ENCODE results near the gene FOXE3.

Gene FOXE3

DNA sequence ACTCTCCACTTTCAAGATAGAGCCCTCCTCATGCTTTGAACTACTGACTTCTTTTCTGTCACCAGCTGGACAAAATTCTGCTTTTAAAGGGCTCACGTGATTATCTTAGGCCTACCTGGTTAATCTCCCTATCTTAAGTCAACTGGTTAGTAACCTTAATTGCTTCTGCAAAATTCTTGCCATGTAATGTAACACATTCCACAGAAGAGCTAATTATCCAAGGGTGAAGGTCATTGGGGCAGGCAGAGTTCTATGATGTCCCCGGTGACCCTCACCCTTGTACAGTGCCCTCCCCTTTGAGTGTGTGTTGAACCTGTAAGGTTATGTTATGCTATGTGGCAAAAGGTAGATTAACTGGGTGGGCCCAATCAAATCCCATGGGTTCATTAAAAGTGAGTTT lies 25.2 kb upstream of the FOXE3 start:
- peaks cover 9% of the 10 kb centered on the region for H3K27me3 Mint-ChIP-seq
- DNase-seq (ENCODE audit: low spot score in 2 of 2), result no peak
- H3K36me3 Mint-ChIP-seq (ENCODE audit: insufficient read depth), result peaks cover 2% of the 10 kb centered on the region

DNA sequence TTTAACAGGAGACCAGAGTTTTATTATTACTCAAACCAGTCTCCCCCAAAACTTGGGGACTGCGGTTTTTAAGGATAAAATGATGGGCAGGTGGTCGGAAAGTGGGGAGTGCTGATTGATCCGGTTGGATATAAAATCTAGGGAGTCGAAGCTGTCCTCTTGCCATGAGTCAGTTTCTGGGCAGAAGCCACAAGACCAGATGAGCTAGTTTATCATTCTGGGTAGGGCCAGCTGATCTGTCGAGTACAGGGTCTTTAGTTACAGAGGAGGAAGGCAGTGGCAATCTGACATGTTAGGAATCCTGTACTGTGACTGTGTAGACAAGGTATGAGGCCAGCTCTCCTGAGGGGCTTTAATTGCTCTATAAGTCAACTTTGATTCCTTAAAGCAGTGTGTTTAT lies 22.9 kb upstream of the FOXE3 start:
- no peaks in the 10 kb centered on the region for H3K4me1 Mint-ChIP-seq
- H3K27me3 Mint-ChIP-seq, result peaks cover 19% of the 10 kb centered on the region
- peaks cover 2% of the 10 kb centered on the region for H3K36me3 Mint-ChIP-seq (ENCODE audit: insufficient read depth)
- no peak for DNase-seq (ENCODE audit: low spot score in 2 of 2)
- no peak for ATAC-seq (replicated peaks; ENCODE audit: extremely low read depth, poor library complexity, severe bottlenecking)
- no peak overlapping the region for H3K27ac Mint-ChIP-seq (ENCODE audit: low read depth)
- H3K4me3 Mint-ChIP-seq, result no peak overlapping the region
- H3K9me3 Mint-ChIP-seq, result no peaks in the 10 kb centered on the region

More for the DNA sequence above, 25.2 kb upstream of the FOXE3 start:
- no peak for ATAC-seq (replicated peaks; ENCODE audit: extremely low read depth, poor library complexity, severe bottlenecking)
- Mint-ChIP-seq H3K4me3 (no peak overlapping the region), H3K27ac (ENCODE audit: low read depth) (no peak overlapping the region), H3K4me1 (no peaks in the 10 kb centered on the region), H3K9me3 (no peaks in the 10 kb centered on the region)

DNA sequence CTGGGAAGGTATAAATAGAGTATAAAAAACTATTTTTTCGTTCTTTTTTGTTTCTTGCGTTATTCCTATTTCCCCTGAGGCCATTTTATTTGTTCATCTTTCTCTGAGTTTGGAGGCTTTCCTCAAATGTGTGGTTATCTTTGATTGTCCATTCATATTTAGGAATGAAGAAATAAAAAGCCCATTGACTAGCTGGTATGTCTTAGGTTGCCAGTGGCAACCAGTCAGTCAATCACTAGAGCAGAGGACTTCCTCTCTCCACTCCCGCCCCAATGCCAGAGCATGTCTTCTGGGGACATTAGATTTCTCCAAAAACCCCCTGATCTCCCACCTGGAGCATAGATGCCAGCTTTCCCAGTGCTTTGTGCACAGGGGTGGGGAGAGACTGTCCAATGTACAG lies 20.7 kb upstream of the FOXE3 start:
- Mint-ChIP-seq H3K4me1 (no peaks in the 10 kb centered on the region), H3K36me3 (ENCODE audit: insufficient read depth) (no peaks in the 10 kb centered on the region), H3K27ac (ENCODE audit: low read depth) (no peak overlapping the region), H3K4me3 (no peak overlapping the region), H3K27me3 (peaks cover 19% of the 10 kb centered on the region), H3K9me3 (no peaks in the 10 kb centered on the region)
- DNase-seq (ENCODE audit: low spot score in 2 of 2), result no peak
- ATAC-seq (replicated peaks; ENCODE audit: extremely low read depth, poor library complexity, severe bottlenecking), result no peak

DNA sequence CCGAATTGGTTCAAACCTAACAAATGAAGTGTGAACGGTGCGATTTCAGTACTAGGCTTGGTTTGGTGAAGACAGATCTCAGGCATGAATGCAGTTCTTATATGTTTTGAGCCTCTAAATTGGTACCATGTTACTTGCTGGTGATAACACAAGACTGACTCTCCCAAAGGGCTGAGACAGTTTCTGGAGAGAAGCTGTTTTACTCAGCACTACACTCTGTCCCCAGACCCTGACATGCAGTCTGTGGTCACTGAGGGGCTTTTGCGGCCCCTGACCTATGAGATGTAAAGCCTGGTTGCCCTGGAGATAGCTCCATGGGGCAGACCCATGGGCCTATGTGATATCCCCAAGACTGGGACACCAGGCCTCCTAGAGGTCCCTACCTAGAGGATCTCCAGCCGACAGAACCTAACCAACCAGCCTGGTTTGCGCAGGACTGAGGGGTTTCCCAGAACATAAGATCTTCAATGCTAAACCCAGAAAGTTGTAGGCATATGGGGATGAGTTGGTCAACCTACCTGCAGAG lies 19.4 kb upstream of the FOXE3 start:
- ATAC-seq (replicated peaks; ENCODE audit: extremely low read depth, poor library complexity, severe bottlenecking) (no peak), DNase-seq (ENCODE audit: low spot score in 2 of 2) (no peak)
- H3K36me3 Mint-ChIP-seq (ENCODE audit: insufficient read depth), result no peaks in the 10 kb centered on the region
- H3K9me3 Mint-ChIP-seq, result no peaks in the 10 kb centered on the region
- no peaks in the 10 kb centered on the region for H3K4me1 Mint-ChIP-seq
- no peak overlapping the region for H3K4me3 Mint-ChIP-seq
- no peak overlapping the region for H3K27ac Mint-ChIP-seq (ENCODE audit: low read depth)
- peaks cover 32% of the 10 kb centered on the region for H3K27me3 Mint-ChIP-seq

DNA sequence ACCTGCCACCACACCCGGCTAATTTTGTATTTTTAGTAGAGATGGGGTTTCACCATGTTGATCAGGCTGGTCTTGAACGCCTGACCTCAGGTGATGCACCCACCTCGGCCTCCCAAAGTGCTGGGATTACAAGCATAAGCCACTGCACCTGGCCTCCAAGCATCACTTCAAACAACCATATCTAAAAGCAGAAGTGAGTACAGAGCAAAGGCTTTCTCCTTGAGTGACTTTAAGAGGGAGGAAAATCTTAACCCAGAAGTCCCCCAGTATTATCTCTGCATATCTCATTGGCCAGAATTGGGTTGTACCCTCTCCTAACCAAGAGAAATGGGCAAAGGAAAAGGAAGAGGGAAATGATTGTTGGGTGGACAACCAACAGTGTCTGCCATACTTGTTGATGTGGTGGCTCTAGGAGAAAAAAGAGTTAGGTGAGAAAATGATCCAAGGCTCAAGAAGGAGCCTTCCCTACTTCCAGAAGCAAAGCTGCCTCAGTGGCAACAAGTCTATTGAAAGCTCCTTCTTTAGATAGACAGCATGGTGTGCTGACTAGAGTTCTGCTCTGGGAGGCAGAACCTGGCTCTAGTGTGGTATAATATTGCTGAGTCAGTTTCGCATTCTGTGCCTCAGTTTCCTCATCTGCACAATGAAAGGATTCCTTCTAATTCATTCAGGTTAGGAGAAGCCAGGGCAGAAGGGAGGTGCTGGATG lies 16.8 kb upstream of the FOXE3 start:
- Mint-ChIP-seq H3K27ac (ENCODE audit: low read depth) (no peak overlapping the region), H3K4me3 (no peak overlapping the region), H3K9me3 (no peaks in the 10 kb centered on the region), H3K36me3 (ENCODE audit: insufficient read depth) (no peaks in the 10 kb centered on the region), H3K27me3 (peaks cover 52% of the 10 kb centered on the region), H3K4me1 (no peaks in the 10 kb centered on the region)
- ATAC-seq (replicated peaks; ENCODE audit: extremely low read depth, poor library complexity, severe bottlenecking) (no peak), DNase-seq (ENCODE audit: low spot score in 2 of 2) (no peak)

DNA sequence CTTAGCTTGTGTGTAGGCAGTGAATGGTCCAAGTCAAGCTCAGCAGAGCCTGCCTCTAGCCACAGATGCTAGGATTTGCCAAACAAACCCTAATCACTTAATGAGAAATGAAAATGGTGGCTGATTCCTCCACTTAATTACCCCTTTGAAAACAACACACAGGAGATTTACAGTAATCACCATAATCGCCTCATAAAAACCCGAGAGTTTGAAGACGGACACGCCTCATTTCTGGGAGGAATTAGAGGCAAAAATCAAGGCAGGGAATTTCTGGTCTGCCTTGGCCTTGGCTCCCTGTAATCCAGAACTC lies 16.3 kb upstream of the FOXE3 start:
- Mint-ChIP-seq H3K27me3 (peaks cover 53% of the 10 kb centered on the region), H3K36me3 (ENCODE audit: insufficient read depth) (no peaks in the 10 kb centered on the region), H3K9me3 (no peaks in the 10 kb centered on the region), H3K27ac (ENCODE audit: low read depth) (no peak overlapping the region), H3K4me3 (no peak overlapping the region), H3K4me1 (no peaks in the 10 kb centered on the region)
- ATAC-seq (replicated peaks; ENCODE audit: extremely low read depth, poor library complexity, severe bottlenecking), result no peak
- DNase-seq (ENCODE audit: low spot score in 2 of 2), result no peak

DNA sequence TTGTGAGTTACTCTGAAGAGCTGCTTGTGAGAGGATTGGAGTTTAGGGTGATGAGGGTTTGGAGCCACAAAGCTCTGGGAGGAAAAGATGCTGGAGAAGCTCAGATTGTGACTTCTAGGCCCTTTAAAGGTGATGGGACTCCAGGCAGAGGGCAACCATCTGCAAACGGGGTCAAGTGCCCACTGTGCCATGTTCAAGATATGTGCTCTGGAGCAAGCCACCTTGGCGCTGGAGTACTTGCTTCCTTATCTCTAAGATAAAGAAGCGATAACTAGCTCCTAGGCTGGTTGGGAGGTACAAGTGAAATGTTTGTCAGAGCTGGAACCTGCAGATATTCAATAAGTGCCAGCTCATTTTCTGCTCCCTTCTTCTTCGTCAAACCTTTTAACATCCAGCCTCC lies 14.3 kb upstream of the FOXE3 start:
- Mint-ChIP-seq H3K4me1 (no peaks in the 10 kb centered on the region), H3K27ac (ENCODE audit: low read depth) (no peak overlapping the region), H3K36me3 (ENCODE audit: insufficient read depth) (no peaks in the 10 kb centered on the region), H3K27me3 (peaks cover 62% of the 10 kb centered on the region), H3K9me3 (no peaks in the 10 kb centered on the region), H3K4me3 (no peak overlapping the region)
- DNase-seq (ENCODE audit: low spot score in 2 of 2), result no peak
- no peak for ATAC-seq (replicated peaks; ENCODE audit: extremely low read depth, poor library complexity, severe bottlenecking)

DNA sequence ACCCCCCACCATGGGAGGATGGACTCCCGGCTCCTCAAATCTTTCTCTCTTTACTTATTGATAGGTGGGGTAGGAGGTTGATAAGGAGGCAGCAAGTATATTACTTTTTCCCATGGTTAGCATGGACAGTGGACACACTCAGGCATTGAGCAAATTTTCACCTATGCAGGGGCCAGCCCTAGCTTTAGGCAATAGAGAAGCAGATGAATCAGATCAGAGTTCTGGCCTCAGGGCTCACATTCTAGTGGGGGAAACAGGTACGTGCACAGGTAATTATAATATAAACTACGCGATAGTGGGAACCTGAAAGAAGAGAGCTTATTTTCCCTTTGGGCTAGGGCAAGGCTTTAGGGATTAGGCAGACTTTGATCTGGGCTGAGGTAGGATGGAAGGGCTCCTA lies 13.5 kb upstream of the FOXE3 start:
- Mint-ChIP-seq H3K4me1 (no peaks in the 10 kb centered on the region), H3K9me3 (no peaks in the 10 kb centered on the region), H3K36me3 (ENCODE audit: insufficient read depth) (no peaks in the 10 kb centered on the region), H3K27ac (ENCODE audit: low read depth) (no peak overlapping the region), H3K4me3 (no peak overlapping the region), H3K27me3 (peaks cover 54% of the 10 kb centered on the region)
- DNase-seq (ENCODE audit: low spot score in 2 of 2), result no peak
- no peak for ATAC-seq (replicated peaks; ENCODE audit: extremely low read depth, poor library complexity, severe bottlenecking)

DNA sequence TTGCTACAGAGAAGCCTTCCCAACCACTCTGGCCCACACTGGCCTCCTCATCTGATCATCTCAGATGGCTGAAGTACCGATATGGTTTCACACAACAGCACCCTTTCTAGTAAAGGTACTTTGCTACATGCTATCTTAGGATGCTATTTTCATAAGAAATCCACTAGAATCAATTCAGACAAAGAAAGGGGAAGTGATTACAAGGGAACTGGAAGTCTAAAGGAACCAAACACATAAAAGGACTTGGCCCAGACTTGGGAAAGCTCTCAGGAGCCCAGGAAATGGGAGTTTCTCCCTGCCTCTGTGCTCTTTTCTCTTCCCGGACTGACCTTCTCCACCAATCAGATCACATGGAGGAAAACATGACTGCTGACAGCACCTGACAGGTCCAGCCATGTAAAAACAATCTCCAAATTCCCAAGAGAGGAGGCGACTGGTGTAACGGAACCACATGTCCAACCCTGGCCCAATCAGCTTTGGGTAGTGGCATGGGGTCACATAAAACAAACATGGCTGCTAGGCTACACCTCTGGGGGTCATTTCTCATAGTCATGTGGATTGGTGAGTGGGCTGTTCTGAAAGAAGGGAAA lies 12.7 kb upstream of the FOXE3 start:
- Mint-ChIP-seq H3K4me3 (no peak overlapping the region), H3K9me3 (no peaks in the 10 kb centered on the region), H3K27me3 (peaks cover 52% of the 10 kb centered on the region), H3K36me3 (ENCODE audit: insufficient read depth) (no peaks in the 10 kb centered on the region), H3K4me1 (no peaks in the 10 kb centered on the region), H3K27ac (ENCODE audit: low read depth) (no peak overlapping the region)
- ATAC-seq (replicated peaks; ENCODE audit: extremely low read depth, poor library complexity, severe bottlenecking) (no peak), DNase-seq (ENCODE audit: low spot score in 2 of 2) (no peak)

DNA sequence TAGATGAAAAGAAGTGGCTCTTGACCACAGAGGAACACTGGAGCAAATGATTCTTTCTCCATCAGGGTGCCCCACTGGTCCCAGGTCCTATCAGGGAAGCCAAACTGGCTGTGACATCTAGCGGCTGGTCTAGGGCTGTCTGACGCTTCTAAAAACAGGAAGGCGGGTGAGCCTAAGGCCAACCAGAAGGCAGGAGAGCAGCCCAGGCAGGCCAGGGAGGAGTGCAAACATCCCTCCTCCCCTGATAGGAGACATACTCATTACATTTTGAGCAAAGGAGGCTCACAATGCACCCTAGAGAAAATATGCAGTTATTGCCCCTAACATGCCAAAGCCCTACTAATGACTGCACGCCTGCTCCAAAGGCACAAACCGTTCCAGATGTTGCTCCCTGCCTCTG lies 10.4 kb upstream of the FOXE3 start:
- DNase-seq (ENCODE audit: low spot score in 2 of 2) (no peak), ATAC-seq (replicated peaks; ENCODE audit: extremely low read depth, poor library complexity, severe bottlenecking) (no peak)
- no peak overlapping the region for H3K27ac Mint-ChIP-seq (ENCODE audit: low read depth)
- H3K36me3 Mint-ChIP-seq (ENCODE audit: insufficient read depth), result no peaks in the 10 kb centered on the region
- H3K4me1 Mint-ChIP-seq, result no peaks in the 10 kb centered on the region
- H3K9me3 Mint-ChIP-seq, result no peaks in the 10 kb centered on the region
- H3K4me3 Mint-ChIP-seq, result no peak overlapping the region
- peaks cover 49% of the 10 kb centered on the region for H3K27me3 Mint-ChIP-seq

DNA sequence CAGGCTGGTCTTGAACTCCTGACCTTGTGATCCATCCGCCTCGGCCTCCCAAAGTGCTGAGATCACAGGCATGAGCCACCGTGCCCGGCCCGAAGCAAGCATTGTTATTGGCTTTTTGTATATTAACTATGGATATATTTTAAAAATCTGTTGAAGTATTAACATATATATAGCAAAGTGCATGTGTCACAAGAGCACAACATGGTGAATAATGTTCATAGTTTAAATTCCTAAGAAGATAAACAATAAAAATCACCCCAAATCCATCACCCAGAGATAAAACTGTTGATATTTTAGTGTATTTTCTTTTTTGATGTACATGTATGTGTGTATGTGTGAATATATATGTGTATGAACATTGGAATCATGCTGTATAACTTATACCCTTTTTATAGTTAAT lies 9.1 kb upstream of the FOXE3 start:
- Mint-ChIP-seq H3K4me3 (no peak overlapping the region), H3K27ac (ENCODE audit: low read depth) (no peak overlapping the region), H3K27me3 (peaks cover 38% of the 10 kb centered on the region), H3K36me3 (ENCODE audit: insufficient read depth) (no peaks in the 10 kb centered on the region), H3K4me1 (no peaks in the 10 kb centered on the region), H3K9me3 (no peaks in the 10 kb centered on the region)
- DNase-seq (ENCODE audit: low spot score in 2 of 2) (no peak), ATAC-seq (replicated peaks; ENCODE audit: extremely low read depth, poor library complexity, severe bottlenecking) (no peak)

DNA sequence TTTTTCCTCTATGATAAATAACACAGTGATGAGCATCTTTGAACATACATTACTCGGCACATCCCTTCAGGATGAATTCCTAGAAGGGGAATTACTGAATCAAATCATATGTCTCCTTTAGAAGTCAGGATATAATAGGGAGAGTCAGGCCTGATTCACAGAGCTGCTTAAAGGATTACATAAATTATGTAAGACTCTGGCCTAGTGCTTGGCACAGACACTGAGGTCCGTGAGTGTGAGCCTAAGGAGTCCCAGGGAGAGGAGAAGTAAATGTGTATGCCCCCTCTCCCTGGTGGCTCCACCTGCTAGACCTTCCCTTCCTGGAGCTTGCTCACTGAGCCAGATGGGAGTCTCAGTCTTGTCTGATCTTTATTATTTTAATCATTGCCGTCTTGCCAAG lies 8.6 kb upstream of the FOXE3 start:
- no peaks in the 10 kb centered on the region for H3K9me3 Mint-ChIP-seq
- ATAC-seq (replicated peaks; ENCODE audit: extremely low read depth, poor library complexity, severe bottlenecking) (no peak), DNase-seq (ENCODE audit: low spot score in 2 of 2) (no peak)
- H3K4me3 Mint-ChIP-seq, result no peak overlapping the region
- H3K27me3 Mint-ChIP-seq, result peaks cover 34% of the 10 kb centered on the region
- no peaks in the 10 kb centered on the region for H3K36me3 Mint-ChIP-seq (ENCODE audit: insufficient read depth)
- no peak overlapping the region for H3K27ac Mint-ChIP-seq (ENCODE audit: low read depth)
- no peaks in the 10 kb centered on the region for H3K4me1 Mint-ChIP-seq

DNA sequence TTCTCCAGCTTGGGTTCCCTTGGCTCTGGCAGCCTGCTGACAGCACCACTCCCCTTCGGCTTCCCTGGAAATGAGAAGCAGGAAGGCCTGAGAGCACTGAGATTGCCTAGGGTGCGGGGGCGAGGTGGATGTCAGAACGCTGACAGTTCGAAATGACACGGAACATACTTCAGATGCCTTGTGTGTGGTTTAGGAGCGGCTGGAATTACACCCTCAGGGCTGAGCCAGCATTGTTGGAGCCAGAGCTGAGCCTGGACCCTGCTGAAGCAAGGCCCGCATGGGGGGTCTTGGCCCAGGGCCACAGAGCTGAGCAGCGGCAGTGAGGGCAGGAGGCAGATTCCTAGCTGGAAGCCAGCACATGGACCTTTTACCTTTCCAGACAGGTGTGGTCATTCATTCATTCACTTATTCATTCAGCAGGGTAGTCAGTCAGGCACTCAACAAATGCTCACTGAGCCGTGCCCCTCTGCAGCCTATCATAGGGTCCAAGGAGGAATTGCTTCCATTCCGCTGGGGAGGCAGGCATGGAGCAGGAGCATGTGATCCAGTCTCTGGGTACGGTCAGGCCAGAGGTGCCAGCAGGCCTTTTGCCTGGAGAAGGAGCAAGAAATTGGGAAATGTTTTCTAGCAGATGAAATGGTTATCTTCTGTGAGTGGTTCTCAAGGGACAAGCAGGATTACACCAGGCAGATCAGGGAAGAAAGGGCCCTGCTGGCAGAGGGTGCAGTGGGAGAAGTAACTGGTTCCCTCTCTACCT lies 6.6 kb upstream of the FOXE3 start:
- Mint-ChIP-seq H3K4me3 (no peak overlapping the region), H3K27me3 (peaks cover 29% of the 10 kb centered on the region), H3K36me3 (ENCODE audit: insufficient read depth) (no peaks in the 10 kb centered on the region), H3K4me1 (no peaks in the 10 kb centered on the region), H3K9me3 (no peaks in the 10 kb centered on the region), H3K27ac (ENCODE audit: low read depth) (no peak overlapping the region)
- ATAC-seq (replicated peaks; ENCODE audit: extremely low read depth, poor library complexity, severe bottlenecking) (no peak), DNase-seq (ENCODE audit: low spot score in 2 of 2) (no peak)
